Measurements from ENCODE around the gene EFNB1. TPM values are rescaled to one million over a fixed set of nuclear protein-coding genes. Genes with fewer than 3 reads are reported as not detected.

Gene EFNB1
- total and polyA plus RNA-seq, 10 of the 15 experiments (the other 5 are each of a cell fraction or from before 2014, with no cell fraction given) = 0.02 to 1.0 (median 0.81) TPM; not detected in 1

GRCh38 chrX:68853665-68854251 lies 24.9 kb downstream of the EFNB1 start:
- Histone ChIP-seq H3K27me3 (replicated peaks in 1 of 2; ENCODE audit: control insufficient read depth in 2 of 2, insufficient read depth in 2 of 2, low read length in 1 of 2) (peaks cover 0 to 2% of the 10 kb centered on the region in 2 experiments; a peak in 2 of 4 replicates), H3K4me3 (no peak overlapping the region), H3K9ac (ENCODE audit: control insufficient read depth, insufficient read depth, low read length) (no peak overlapping the region), H4K20me1 (ENCODE audit: control insufficient read depth, insufficient read depth) (no peaks in the 10 kb centered on the region; the same call in 1 of the 2 replicates), H2AFZ (ENCODE audit: control insufficient read depth, low read depth, low read length) (no peak overlapping the region), H3K79me2 (ENCODE audit: control insufficient read depth, insufficient read depth, low read length) (no peaks in the 10 kb centered on the region), H3K4me2 (ENCODE audit: control insufficient read depth, insufficient read depth) (no peak overlapping the region), H3K27ac (ENCODE audit: control insufficient read depth, insufficient read depth) (no peak overlapping the region), H3K9me3 (replicated peaks; ENCODE audit: control insufficient read depth, insufficient read depth, low read length) (no peaks in the 10 kb centered on the region; the same call in 2 of the 3 replicates), H3K4me1 (ENCODE audit: control insufficient read depth, insufficient read depth, low read length) (no peaks in the 10 kb centered on the region), H3K36me3 (ENCODE audit: control insufficient read depth in 2 of 2, insufficient read depth in 2 of 2, low read length in 1 of 2) (no peaks in the 10 kb centered on the region)
- 6% methylated on average over 4 of the region's 4 CpGs for WGBS (ENCODE audit: insufficient coverage, insufficient replicate concordance, low lambda C conversion rate, missing lambda C conversion rate)
- ChIA-PET RAD21 (ENCODE audit: unreplicated experiment) (no interaction called here), POLR2A (no interaction called here), SMC1A (ENCODE audit: uncharacterized antibody, unreplicated experiment) (no interaction called here), CTCF (no interaction called here)
- intact Hi-C loops (cut with micrococcal nuclease; ENCODE audit: unreplicated experiment) = no loop called here
- TF ChIP-seq ZNF274 (IDR thresholded peaks at IDR 0.05; ENCODE audit: insufficient read depth, insufficient read length) (no peak), E2F8 (IDR thresholded peaks at IDR 0.05; ENCODE audit: low read depth, partially characterized antibody) (no peak), EGR1 (IDR thresholded peaks at IDR 0.05; ENCODE audit: borderline replicate concordance in 1 of 2, low read depth in 2 of 2, low read length in 2 of 2) (no peak)
- no TSS peak for BruUV-seq (replicated peaks)
- no peak for DNase-seq (ENCODE audit: low read depth, low spot score)
- in situ Hi-C loops (cut with MboI) = no loop called here
- no peak for FAIRE-seq
- ATAC-seq = no peak

GRCh38 chrX:68865300-68865699 lies 36.5 kb downstream of the EFNB1 start:
- 0% methylated on average over 2 of the region's 2 CpGs for WGBS (ENCODE audit: insufficient coverage, insufficient replicate concordance, low lambda C conversion rate, missing lambda C conversion rate)
- H3K79me2 ChIP-seq (ENCODE audit: control insufficient read depth, insufficient read depth, low read length) = no peaks in the 10 kb centered on the region
- in situ Hi-C loops (cut with MboI) = no loop called here
- H3K9ac ChIP-seq (ENCODE audit: control insufficient read depth, insufficient read depth, low read length) = no peak overlapping the region
- FAIRE-seq (no peak), ATAC-seq (no peak), DNase-seq (ENCODE audit: low read depth, low spot score) (no peak)
- intact Hi-C loops (cut with micrococcal nuclease; ENCODE audit: unreplicated experiment) = no loop called here
- no peaks in the 10 kb centered on the region for H3K9me3 ChIP-seq (replicated peaks; ENCODE audit: control insufficient read depth, insufficient read depth, low read length)
- BruUV-seq (replicated peaks) = no TSS peak
- no peak overlapping the region for H3K4me2 ChIP-seq (ENCODE audit: control insufficient read depth, insufficient read depth)
- TF ChIP-seq NRF1 (conservative IDR thresholded peaks at IDR 0.05; ENCODE audit: low read depth, low read length) = no peak
- no peak for TF ChIP-seq RAD51 (IDR thresholded peaks at IDR 0.05)
- 0 out of 2 replicates have a peak, but pooled peaks have one; percentile 10 for TF ChIP-seq SPI1 (IDR thresholded peaks at IDR 0.05; ENCODE audit: borderline replicate concordance, insufficient read depth, low read depth, low read length)
- no peak for TF ChIP-seq STAT3 (IDR thresholded peaks at IDR 0.05; ENCODE audit: low read depth, low read length)
- no peak for TF ChIP-seq IKZF1 (conservative IDR thresholded peaks at IDR 0.05)
- CTCF ChIA-PET = interaction anchor here (0.7 kb wide), 1 partner anchor 529 kb away, joined by 3 read pairs; no protein-coding TSS in a partner anchor
- no peaks in the 10 kb centered on the region; the same call in 1 of the 2 replicates for H4K20me1 ChIP-seq (ENCODE audit: control insufficient read depth, insufficient read depth)
- no peaks in the 10 kb centered on the region; a peak in 1 of 4 replicates for H3K27me3 ChIP-seq (replicated peaks in 1 of 2; ENCODE audit: control insufficient read depth in 2 of 2, insufficient read depth in 2 of 2, low read length in 1 of 2)
- H2AFZ ChIP-seq (ENCODE audit: control insufficient read depth, low read depth, low read length) = no peak overlapping the region
- H3K36me3 ChIP-seq (ENCODE audit: control insufficient read depth in 2 of 2, insufficient read depth in 2 of 2, low read length in 1 of 2) = no peaks in the 10 kb centered on the region
- RAD21 ChIA-PET (ENCODE audit: unreplicated experiment) = no interaction called here
- POLR2A ChIA-PET = no interaction called here
- H3K4me1 ChIP-seq (ENCODE audit: control insufficient read depth, insufficient read depth, low read length) = no peaks in the 10 kb centered on the region
- SMC1A ChIA-PET (ENCODE audit: uncharacterized antibody, unreplicated experiment) = no interaction called here
- no peak overlapping the region for H3K27ac ChIP-seq (ENCODE audit: control insufficient read depth, insufficient read depth)
- no peak overlapping the region for H3K4me3 ChIP-seq
